Adrenal gland (tissue), 12 donors: ENCODE data around the gene CSH1. TPM values are rescaled to one million over a fixed set of nuclear protein-coding genes. Genes with fewer than 3 reads are reported as not detected.

Experiments
- DNase-seq, 7 donors: peaks; one replicate each; pipeline ENCODE4 v3.0.0-alpha.2; 2019 to 2020
- H3K27ac ChIP-seq, 5 donors: fragments of 200-600 bp; sonication (generic) in 4 of 5; 1 replicate in 3 of 5; 2 replicates in 2 of 5; pipeline versions ENCODE4 v1.5.1 to v1.8.0; 2016 to 2020; ENCODE audit warnings: mild to moderate bottlenecking in 1 of 5
- H3K27me3 ChIP-seq: fragments of 200-600 bp; 2 replicates; pipeline ENCODE4 v1.8.0; 2021
- H3K36me3 ChIP-seq, 2 donors: fragments of 200-600 bp; replicated peaks in 1 of 2; 1 replicate in 1 of 2; 2 replicates in 1 of 2; pipeline versions ENCODE4 v1.5.1 to v1.8.0; 2018 to 2022
- H3K4me1 ChIP-seq, 2 donors: fragments of 200-600 bp; replicated peaks in 1 of 2; 1 replicate in 1 of 2; 2 replicates in 1 of 2; pipeline versions ENCODE4 v1.5.1 to v1.8.0; 2018 to 2021
- H3K4me3 ChIP-seq, 4 donors: fragments of 200-600 bp; sonication (generic) in 3 of 4; one replicate each; pipeline ENCODE4 v1.5.1; 2016 to 2018
- H3K9me3 ChIP-seq, 3 donors: fragments of 200-600 bp; sonication (generic) in 1 of 3; replicated peaks in 1 of 3; 1 replicate in 2 of 3; 2 replicates in 1 of 3; pipeline versions ENCODE4 v1.5.1 to v1.8.0; 2016 to 2021
- POLR2A ChIP-seq, 2 donors: fragments of 450-650 bp; IDR thresholded peaks; one replicate each; pipeline ENCODE4 v1.6.1; 2017; ENCODE audit warnings: antibody characterized with exemption in 2 of 2, mild to moderate bottlenecking in 2 of 2, moderate library complexity in 1 of 2
- WGBS, 4 donors: extraction: QIAGEN DNeasy Blood & Tissue Kit in 2 of 4; methylation state at CpG; one replicate each; pipeline versions ENCODE4 v1.1.5 to v1.1.7; 2013 to 2017; 5-methylcytosine and 5-hydroxymethylcytosine counted together
- intact Hi-C, 2 donors: fragments of 100-400 bp; cut with DNase I; formaldehyde crosslinking; loops; one replicate each; pipeline versions ENCODE4 v1.14.1 to v1.15.0; 2022 to 2023
- polyA plus RNA-seq, 3 donors: library from polyadenylated mRNA; stranded (reverse); fragments of 200-250 nt in 2 of 3; fragments of 350-450 nt in 1 of 3; fragmentation: Illumina TruSeq in 1 of 3; extraction: RNeasy Lipid Tissue Mini Kit (QIAGEN cat#74804) in 1 of 3; gene quantifications; one replicate each; pipeline ENCODE4 v1.2.3, GENCODE V29; 2013 to 2014
- total RNA-seq, 9 donors: library from RNA; depleted of rRNA in 4 of 9; stranded (reverse); fragments of >200 nt in 4 of 9; fragments of 120-200 nt in 1 of 9; fragmentation: NEBNext Ultra II Directional in 1 of 9; extraction: Animal tissue kit (Norgen Biotek cat#: 25700) in 1 of 9; gene quantifications; one replicate each; pipeline versions ENCODE4 v1.1.0 to v1.2.4, GENCODE V29; 2013 to 2023
- TF ChIP-seq, protein P1 (sequence below), 6 experiments: fragments of 450-650 bp in 4 of 6; fragments of 200-600 bp in 2 of 6; sonication (generic) in 1 of 6; IDR thresholded peaks; 1 replicate in 5 of 6; 2 replicates in 1 of 6; pipeline versions ENCODE4 v1.5.1 to v1.8.0; 2016 to 2021; ENCODE audit warnings: antibody characterized with exemption in 6 of 6, mild to moderate bottlenecking in 2 of 6, moderate library complexity in 1 of 6
- donor health status: healthy with polysubstance abuse.
- donor health status: Bipolar disorder and iron deficiency.
- donor health status: DM: yes; HTN: yes; CAD: no.
- donor health status: DM: no; HTN: no; CAD: no.
- donor health status: DM: no; HTN: no; CAD: no.
- donor health status: DM: yes; HTN: yes; CAD: no.

The CSH1 gene
- total and polyA plus RNA-seq, 12 donors = 1.4 TPM; not detected in 11

DNA sequence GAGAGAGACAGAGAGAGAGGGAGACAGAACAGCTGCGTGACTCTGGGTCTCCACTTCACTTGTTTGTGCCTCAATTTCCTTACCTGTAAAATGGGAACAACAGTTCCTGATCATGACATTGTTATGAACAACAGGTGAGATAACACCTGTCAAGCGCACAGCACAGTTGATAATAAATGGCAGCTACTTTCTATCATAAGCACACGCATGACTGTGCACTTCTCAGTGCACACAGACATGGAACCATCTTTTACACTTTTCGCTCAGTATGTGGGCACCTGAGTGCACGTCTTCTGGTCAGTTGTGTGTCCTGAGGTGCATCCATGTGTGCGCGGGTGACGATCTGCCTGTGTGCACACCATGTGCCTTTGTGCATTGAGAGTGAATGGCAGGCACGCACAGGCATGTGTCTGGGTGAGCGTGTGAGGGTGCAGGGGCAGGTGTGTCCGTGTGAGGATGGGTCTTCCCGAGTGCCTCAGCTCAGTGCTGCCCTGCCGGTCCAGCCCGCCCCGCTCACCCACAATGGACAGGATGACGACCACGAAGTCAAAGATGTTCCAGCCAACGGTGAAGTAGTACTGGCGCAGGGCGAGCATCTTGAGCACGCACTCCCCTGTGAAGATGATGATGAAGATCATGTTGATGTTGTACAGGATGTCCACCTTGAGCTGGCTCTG, 46.1 kb upstream of the CSH1 start:
- H3K9me3 ChIP-seq = no peaks in the 10 kb centered on the region
- 91 to 96% (median 94%) methylated on average over 16 to 21 of the region's 21 CpGs for WGBS, 4 donors
- no peak for TF ChIP-seq POLR2A (IDR thresholded peaks at IDR 0.05)
- TF ChIP-seq, protein P1, sequence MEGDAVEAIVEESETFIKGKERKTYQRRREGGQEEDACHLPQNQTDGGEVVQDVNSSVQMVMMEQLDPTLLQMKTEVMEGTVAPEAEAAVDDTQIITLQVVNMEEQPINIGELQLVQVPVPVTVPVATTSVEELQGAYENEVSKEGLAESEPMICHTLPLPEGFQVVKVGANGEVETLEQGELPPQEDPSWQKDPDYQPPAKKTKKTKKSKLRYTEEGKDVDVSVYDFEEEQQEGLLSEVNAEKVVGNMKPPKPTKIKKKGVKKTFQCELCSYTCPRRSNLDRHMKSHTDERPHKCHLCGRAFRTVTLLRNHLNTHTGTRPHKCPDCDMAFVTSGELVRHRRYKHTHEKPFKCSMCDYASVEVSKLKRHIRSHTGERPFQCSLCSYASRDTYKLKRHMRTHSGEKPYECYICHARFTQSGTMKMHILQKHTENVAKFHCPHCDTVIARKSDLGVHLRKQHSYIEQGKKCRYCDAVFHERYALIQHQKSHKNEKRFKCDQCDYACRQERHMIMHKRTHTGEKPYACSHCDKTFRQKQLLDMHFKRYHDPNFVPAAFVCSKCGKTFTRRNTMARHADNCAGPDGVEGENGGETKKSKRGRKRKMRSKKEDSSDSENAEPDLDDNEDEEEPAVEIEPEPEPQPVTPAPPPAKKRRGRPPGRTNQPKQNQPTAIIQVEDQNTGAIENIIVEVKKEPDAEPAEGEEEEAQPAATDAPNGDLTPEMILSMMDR (IDR thresholded peaks at IDR 0.05) = no peak

DNA sequence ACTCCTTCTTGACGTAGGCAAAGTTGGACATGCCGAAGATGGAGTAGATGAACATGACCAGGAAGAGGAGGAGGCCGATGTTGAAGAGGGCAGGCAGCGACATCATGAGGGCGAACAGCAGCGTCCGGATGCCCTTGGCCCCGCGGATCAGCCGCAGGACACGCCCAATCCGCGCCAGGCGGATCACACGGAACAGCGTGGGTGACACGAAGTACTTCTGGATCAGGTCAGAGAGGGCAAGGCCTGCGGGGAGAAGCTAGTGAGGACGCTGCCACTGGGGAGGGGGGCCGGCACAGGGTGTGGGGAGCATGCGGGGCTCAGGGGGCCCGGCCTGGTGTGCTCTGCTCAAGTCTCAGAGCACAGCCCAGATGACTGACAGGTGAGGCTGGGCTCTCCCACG, 45.4 kb upstream of the CSH1 start:
- intact Hi-C loops = no loop called here
- WGBS, 4 donors = 90 to 91% (median 91%) methylated on average over 11 to 23 of the region's 23 CpGs
- H3K27ac ChIP-seq = no peak overlapping the region
- no peak overlapping the region for H3K4me3 ChIP-seq
- TF ChIP-seq POLR2A (IDR thresholded peaks at IDR 0.05) = no peak
- DNase-seq = no peak
- H3K36me3 ChIP-seq = no peaks in the 10 kb centered on the region
- no peaks in the 10 kb centered on the region for H3K9me3 ChIP-seq
- no peaks in the 10 kb centered on the region for H3K27me3 ChIP-seq
- no peaks in the 10 kb centered on the region for H3K4me1 ChIP-seq

More for the DNA sequence above, 46.1 kb upstream of the CSH1 start:
- H3K4me1 ChIP-seq = no peaks in the 10 kb centered on the region
- intact Hi-C loops = no loop called here
- DNase-seq = no peak
- no peak overlapping the region for H3K27ac ChIP-seq
- H3K27me3 ChIP-seq = no peaks in the 10 kb centered on the region
- no peaks in the 10 kb centered on the region for H3K36me3 ChIP-seq
- no peak overlapping the region for H3K4me3 ChIP-seq

- no peak for TF ChIP-seq POLR2A (IDR thresholded peaks at IDR 0.05)
- TF ChIP-seq, protein P1 (IDR thresholded peaks at IDR 0.05) = no peak
- Histone ChIP-seq H3K27ac (no peak overlapping the region), H3K27me3 (no peaks in the 10 kb centered on the region), H3K4me3 (no peak overlapping the region), H3K4me1 (no peaks in the 10 kb centered on the region), H3K36me3 (no peaks in the 10 kb centered on the region), H3K9me3 (no peaks in the 10 kb centered on the region)
- no peak for DNase-seq
- WGBS, 4 donors = 95 to 99% (median 97%) methylated on average over 11 to 12 of the region's 12 CpGs
- intact Hi-C loops = no loop called here
These were observed 44.8 kb upstream of the CSH1 start for GRCh38 chr17:63941162-63941561.

DNA sequence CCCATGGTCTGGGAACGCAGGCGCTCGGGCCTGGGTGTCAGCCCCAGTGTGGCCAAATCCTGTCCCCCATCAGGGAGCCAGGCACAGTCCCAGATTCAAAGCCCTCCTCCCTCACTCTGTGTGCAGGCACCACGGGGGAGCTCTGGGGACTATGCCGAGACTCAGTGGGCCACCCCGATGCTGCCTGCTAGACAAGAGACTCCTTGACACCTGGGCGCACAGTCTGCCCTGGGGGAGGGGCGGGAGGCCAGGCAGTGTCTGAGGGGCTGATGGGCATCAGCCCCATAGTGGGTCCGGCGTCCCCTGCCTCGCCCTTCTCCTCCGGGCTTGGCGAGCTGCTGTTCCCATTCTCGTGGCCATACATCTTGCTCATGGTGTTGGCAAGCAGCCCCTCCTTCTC, 44.2 kb upstream of the CSH1 start:
- 89 to 98% (median 95%) methylated on average over 3 to 14 of the region's 14 CpGs for WGBS, 4 donors
- TF ChIP-seq, protein P1 (IDR thresholded peaks at IDR 0.05) = no peak
- no peak for TF ChIP-seq POLR2A (IDR thresholded peaks at IDR 0.05)
- no peak overlapping the region for H3K4me3 ChIP-seq

DNA sequence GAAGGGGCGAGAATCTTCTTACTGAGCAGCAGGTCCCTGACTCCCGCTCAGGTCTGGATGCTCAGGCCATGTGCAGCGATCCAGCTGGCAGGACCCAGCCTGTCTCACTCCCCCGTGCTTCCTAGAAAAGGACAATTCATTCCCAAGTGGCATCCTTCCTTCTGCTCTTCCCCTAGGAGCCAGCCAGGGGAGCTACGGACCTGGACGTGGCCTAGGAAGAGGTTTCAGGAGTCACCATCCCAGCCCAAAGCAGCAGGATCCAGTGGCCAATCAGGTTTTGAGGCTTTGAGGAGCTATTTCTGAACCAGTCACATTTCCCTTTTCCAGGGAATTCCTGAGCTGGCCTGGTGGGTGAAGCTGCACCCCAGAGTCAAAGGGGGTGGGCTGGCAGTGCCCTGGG, 43.5 kb upstream of the CSH1 start:
- WGBS, 4 donors = 75 to 89% (median 83%) methylated on average over 5 to 6 of the region's 6 CpGs
- Histone ChIP-seq H3K4me1 (no peaks in the 10 kb centered on the region), H3K9me3 (no peaks in the 10 kb centered on the region), H3K4me3 (no peak overlapping the region), H3K27ac (no peak overlapping the region), H3K27me3 (no peaks in the 10 kb centered on the region), H3K36me3 (no peaks in the 10 kb centered on the region)
- DNase-seq = no peak
- intact Hi-C loops = no loop called here
- TF ChIP-seq, protein P1 (IDR thresholded peaks at IDR 0.05) = no peak
- TF ChIP-seq POLR2A (IDR thresholded peaks at IDR 0.05) = no peak

More for the DNA sequence above, 44.2 kb upstream of the CSH1 start:
- intact Hi-C loops = no loop called here
- Histone ChIP-seq H3K27me3 (no peaks in the 10 kb centered on the region), H3K4me1 (no peaks in the 10 kb centered on the region), H3K36me3 (no peaks in the 10 kb centered on the region), H3K27ac (no peak overlapping the region), H3K9me3 (no peaks in the 10 kb centered on the region)
- DNase-seq = no peak
